MCF 10A (cell line): ENCODE results near the gene SLC52A1. TPM values are rescaled to one million over a fixed set of nuclear protein-coding genes. Genes with fewer than 3 reads are reported as not detected.

Experiments
- BruUV-seq: library from RNA; stranded (reverse); fragments of 400-500 nt; replicated peaks from 2 replicates; lab custom pipeline; 2021; lab: Mats Ljungman, UMichigan
- CTCF ChIA-PET: fragments of 300-600 bp; sonication (Branson Sonifier 250); formaldehyde crosslinking; extraction: SDS; loops from one replicate; lab custom pipeline; 2021; ENCODE audit warnings: antibody characterized with exemption, inconsistent platforms; lab: Yijun Ruan, JAX
- POLR2A ChIA-PET: fragments of 300-600, 350-650 bp; sonication (Branson Sonifier 250); formaldehyde crosslinking; extraction: SDS; loops from one replicate; lab custom pipeline; 2020; ENCODE audit warnings: antibody characterized with exemption, inconsistent platforms; lab: Yijun Ruan, JAX
- DNase-seq: peaks from one replicate; pipeline ENCODE4 v3.0.0-alpha.2; 2018; ENCODE audit not compliant: unreplicated experiment
- H3K27ac Mint-ChIP-seq: one replicate; pipeline ENCODE4 v1.8.0; 2022; ENCODE audit warnings: mild to moderate bottlenecking, low read depth, mixed read lengths; ENCODE audit not compliant: unreplicated experiment
- H3K27me3 Mint-ChIP-seq: one replicate; pipeline ENCODE4 v1.8.0; 2022; ENCODE audit warnings: mixed read lengths; ENCODE audit not compliant: insufficient read depth, unreplicated experiment
- H3K36me3 Mint-ChIP-seq: one replicate; pipeline ENCODE4 v1.8.0; 2022; ENCODE audit warnings: mild to moderate bottlenecking, moderate library complexity, mixed read lengths; ENCODE audit not compliant: insufficient read depth, unreplicated experiment
- H3K4me1 Mint-ChIP-seq: one replicate; pipeline ENCODE4 v1.8.0; 2022; ENCODE audit warnings: mixed read lengths; ENCODE audit not compliant: insufficient read depth, unreplicated experiment
- H3K4me3 Mint-ChIP-seq: one replicate; pipeline ENCODE4 v1.8.0; 2022; ENCODE audit warnings: mild to moderate bottlenecking, moderate library complexity, mixed read lengths; ENCODE audit not compliant: unreplicated experiment
- H3K9me3 Mint-ChIP-seq: one replicate; pipeline ENCODE4 v1.8.0; 2022; ENCODE audit warnings: mixed read lengths; ENCODE audit not compliant: unreplicated experiment
- intact Hi-C: fragments of 100-400 bp; cut with micrococcal nuclease; formaldehyde crosslinking; loops from 2 replicates; pipeline ENCODE4 v1.14.1; 2022
- total RNA-seq: library from RNA; stranded (reverse); gene quantifications from 2 replicates; pipeline ENCODE4 v1.2.3, GENCODE V29; 2022
- TF ChIP-seq, protein P1 (sequence below): fragments of 200-600 bp; IDR thresholded peaks from one replicate; pipeline ENCODE4 v1.8.0; 2022; ENCODE audit warnings: antibody characterized with exemption, mild to moderate bottlenecking; ENCODE audit not compliant: unreplicated experiment

The SLC52A1 gene
- total RNA-seq, 1 experiment from 2014 or later: not detected

DNA sequence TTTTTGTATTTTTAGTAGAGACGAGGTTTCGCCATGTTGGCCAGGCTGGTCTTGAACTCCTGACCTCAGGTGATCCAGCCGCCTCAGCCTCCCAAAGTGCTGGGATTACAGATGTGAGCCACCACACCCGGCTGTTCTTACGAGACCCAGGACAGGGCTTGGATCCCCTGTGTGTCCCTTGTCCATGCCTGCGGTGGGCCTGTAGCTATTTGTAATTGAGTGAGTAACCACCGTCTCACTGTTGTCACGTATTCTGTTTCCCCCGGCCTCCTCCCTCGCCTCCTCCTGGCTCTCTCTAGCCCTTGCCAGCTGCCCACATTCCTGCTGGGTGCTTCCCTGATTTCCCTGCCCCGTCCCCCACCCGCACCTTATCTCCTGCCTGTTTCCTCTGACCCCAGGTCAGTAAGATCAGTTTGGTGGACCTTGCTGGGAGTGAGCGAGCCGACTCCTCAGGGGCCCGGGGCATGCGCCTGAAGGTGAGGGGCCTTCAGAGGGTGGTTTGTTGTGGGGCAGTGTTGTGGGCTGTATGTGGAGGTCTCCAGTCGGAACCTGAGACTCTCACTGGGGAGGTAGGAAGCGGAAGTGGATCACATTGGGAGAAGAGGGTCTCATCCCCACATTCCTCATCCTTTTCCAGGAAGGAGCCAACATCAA, 31.9 kb downstream of the SLC52A1 start:
- Mint-ChIP-seq H3K4me1 (peaks cover 23% of the 10 kb centered on the region), H3K27me3 (no peaks in the 10 kb centered on the region), H3K36me3 (peaks cover 72% of the 10 kb centered on the region), H3K4me3 (no peak overlapping the region), H3K27ac (peak overlapping the region; percentile 14), H3K9me3 (no peaks in the 10 kb centered on the region)
- POLR2A ChIA-PET: no interaction called here
- no peak for DNase-seq
- TF ChIP-seq, protein P1, sequence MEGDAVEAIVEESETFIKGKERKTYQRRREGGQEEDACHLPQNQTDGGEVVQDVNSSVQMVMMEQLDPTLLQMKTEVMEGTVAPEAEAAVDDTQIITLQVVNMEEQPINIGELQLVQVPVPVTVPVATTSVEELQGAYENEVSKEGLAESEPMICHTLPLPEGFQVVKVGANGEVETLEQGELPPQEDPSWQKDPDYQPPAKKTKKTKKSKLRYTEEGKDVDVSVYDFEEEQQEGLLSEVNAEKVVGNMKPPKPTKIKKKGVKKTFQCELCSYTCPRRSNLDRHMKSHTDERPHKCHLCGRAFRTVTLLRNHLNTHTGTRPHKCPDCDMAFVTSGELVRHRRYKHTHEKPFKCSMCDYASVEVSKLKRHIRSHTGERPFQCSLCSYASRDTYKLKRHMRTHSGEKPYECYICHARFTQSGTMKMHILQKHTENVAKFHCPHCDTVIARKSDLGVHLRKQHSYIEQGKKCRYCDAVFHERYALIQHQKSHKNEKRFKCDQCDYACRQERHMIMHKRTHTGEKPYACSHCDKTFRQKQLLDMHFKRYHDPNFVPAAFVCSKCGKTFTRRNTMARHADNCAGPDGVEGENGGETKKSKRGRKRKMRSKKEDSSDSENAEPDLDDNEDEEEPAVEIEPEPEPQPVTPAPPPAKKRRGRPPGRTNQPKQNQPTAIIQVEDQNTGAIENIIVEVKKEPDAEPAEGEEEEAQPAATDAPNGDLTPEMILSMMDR: no peak
- intact Hi-C loops: no loop called here
- CTCF ChIA-PET: no interaction called here
- no TSS peak for BruUV-seq

DNA sequence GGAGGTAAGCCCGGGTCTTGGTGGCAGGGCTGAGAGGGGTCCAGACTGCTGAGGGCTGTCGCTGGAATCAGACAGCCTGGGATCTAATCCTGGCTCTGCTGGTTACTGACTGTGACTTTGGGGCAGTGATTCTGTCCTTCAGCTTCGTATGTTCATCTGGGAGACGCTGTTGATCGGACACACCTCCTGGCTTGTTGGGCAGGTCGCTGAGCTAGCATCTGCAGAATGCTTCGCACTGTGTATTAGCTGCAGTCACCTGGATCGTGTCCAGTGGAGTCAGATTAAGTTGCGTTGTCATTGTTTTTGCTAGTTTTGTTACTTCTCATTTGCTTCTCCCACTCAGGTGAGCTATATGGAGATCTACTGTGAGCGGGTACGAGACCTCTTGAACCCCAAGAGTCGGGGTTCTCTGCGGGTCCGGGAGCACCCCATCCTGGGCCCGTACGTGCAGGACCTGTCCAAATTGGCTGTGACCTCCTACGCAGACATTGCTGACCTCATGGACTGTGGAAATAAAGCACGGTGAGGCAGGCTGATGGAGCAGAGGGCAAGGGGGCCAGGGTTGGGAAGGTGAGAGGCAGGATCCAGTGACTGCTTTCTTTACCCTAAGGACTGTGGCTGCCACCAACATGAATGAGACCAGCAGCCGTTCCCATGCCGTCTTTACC, 33.0 kb downstream of the SLC52A1 start:
- peaks cover 63% of the 10 kb centered on the region for H3K36me3 Mint-ChIP-seq
- no peaks in the 10 kb centered on the region for H3K27me3 Mint-ChIP-seq
- no peak overlapping the region for H3K4me3 Mint-ChIP-seq
- H3K9me3 Mint-ChIP-seq: no peaks in the 10 kb centered on the region
- H3K27ac Mint-ChIP-seq: no peak overlapping the region
- no peak for DNase-seq
- intact Hi-C loops: no loop called here
- H3K4me1 Mint-ChIP-seq: peaks cover 23% of the 10 kb centered on the region
- TF ChIP-seq, protein P1: no peak
- POLR2A ChIA-PET: interaction anchor here (1.2 kb wide), 1 partner anchor 35 kb away, joined by 3 read pairs; the partner anchor contains the start of gene SPAG7
- CTCF ChIA-PET: interaction anchor here (0.6 kb wide), 2 partner anchors 10 to 27 kb away, joined by 3 read pairs; no protein-coding TSS in a partner anchor
- no TSS peak for BruUV-seq

DNA sequence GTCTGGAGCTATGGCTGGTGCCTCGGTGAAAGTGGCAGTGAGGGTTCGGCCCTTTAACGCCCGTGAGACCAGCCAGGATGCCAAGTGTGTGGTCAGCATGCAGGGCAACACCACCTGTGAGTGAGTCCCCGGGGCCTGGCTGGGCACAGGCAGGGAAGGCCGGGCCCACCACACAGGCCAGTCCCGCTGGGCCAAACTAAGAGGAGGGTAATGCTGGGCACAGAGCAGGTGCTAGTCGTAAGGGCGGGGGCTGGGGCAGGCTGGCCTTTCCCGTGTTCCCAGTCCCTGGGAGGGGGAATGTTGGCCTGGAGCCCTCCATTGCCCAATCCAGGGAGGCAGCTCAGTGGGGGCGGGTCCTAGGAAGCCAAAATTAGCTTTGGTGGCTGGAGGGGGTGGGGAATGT, 35.0 kb downstream of the SLC52A1 start:
- POLR2A ChIA-PET: interaction anchor here (0.8 to 0.9 kb wide), 2 partner anchors 53 to 79 kb away, joined by 3 read pairs; no protein-coding TSS in a partner anchor

More for the DNA sequence above, 35.0 kb downstream of the SLC52A1 start:
- no TSS peak for BruUV-seq
- intact Hi-C loops: no loop called here
- peak; percentile 27 for DNase-seq
- peak overlapping the region; percentile 97 for H3K4me3 Mint-ChIP-seq
- H3K27ac Mint-ChIP-seq: peak overlapping the region; percentile 86
- TF ChIP-seq, protein P1: no peak
- H3K27me3 Mint-ChIP-seq: no peaks in the 10 kb centered on the region
- CTCF ChIA-PET: interaction anchor here (0.6 to 1.2 kb wide), 3 partner anchors 54 to 310 kb away, joined by 3 read pairs; no protein-coding TSS in a partner anchor
- peaks cover 43% of the 10 kb centered on the region for H3K36me3 Mint-ChIP-seq
- peaks cover 23% of the 10 kb centered on the region for H3K4me1 Mint-ChIP-seq
- H3K9me3 Mint-ChIP-seq: no peaks in the 10 kb centered on the region
